RPMI8226 (cell line): ENCODE measurements around the gene RGPD8.

Experiments used
- DNase-seq: peaks from one replicate; pipeline ENCODE4 v3.0.0-alpha.2; 2015

RGPD8 gene

GRCh38 chr2:112321375-112322320 is 111.8 kb downstream of the RGPD8 start:
- DNase-seq = no peak
